Islet of Langerhans (tissue), 1 donor: Measurements from ENCODE around the gene SCARB1.
"Not testable (repeated sequence)": the region's sequence is repeated elsewhere in the genome, so short reads cannot be mapped to it uniquely, and the experiment has no call there.

Experiments
- FAIRE-seq: peaks from one replicate; lab custom pipeline; 2011; peaks lifted over from hg19 to GRCh38; lab: Jason Lieb, UNC

SCARB1 gene, protein sequence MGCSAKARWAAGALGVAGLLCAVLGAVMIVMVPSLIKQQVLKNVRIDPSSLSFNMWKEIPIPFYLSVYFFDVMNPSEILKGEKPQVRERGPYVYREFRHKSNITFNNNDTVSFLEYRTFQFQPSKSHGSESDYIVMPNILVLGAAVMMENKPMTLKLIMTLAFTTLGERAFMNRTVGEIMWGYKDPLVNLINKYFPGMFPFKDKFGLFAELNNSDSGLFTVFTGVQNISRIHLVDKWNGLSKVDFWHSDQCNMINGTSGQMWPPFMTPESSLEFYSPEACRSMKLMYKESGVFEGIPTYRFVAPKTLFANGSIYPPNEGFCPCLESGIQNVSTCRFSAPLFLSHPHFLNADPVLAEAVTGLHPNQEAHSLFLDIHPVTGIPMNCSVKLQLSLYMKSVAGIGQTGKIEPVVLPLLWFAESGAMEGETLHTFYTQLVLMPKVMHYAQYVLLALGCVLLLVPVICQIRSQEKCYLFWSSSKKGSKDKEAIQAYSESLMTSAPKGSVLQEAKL

DNA sequence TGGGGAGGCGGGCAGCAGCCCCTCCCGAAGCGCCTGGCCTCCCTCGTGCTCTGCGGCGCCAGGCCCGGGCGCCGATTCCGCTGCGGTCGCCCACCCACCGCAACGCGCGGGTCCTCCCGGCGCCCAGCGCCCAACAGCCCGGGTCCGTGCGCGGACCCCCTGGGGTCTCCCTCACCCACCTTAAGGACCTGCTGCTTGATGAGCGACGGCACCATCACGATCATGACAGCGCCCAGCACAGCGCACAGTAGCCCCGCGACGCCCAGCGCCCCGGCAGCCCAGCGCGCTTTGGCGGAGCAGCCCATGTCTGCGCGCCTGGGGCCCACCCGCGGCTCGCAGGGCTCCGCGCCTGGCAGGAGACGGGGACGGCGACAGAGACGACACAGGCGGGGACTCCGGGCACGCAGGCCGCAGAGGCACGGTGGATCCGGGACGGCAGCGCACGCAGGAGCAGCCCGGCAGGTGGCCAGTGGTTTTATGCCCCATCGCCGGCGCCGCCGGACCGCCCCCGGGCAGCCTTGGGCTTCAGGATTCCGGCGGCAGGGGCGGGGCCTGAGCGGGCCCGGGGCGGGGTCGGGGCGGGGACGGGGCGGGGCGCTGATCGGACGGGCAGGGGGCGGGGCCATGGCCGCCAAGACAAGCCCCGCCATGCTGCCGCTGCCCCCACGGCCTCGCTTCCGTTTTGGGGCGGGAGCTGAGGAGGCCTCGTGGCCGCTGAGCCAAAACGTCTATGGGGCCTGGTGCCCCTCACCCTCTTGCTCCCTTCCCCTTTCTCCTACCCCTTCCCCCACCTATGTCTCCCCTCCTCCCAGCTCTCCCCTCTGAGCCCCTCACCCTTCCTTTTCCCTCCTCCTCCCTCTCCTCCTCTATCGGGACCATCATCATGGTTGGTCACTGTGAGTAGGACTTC lies at the start of gene SCARB1:
Gene SCARB1 (minus strand): TSS at position 449 of the 910 bp plus-strand sequence. CDS start 144 bp downstream, at position 305.
- no peak for FAIRE-seq

DNA sequence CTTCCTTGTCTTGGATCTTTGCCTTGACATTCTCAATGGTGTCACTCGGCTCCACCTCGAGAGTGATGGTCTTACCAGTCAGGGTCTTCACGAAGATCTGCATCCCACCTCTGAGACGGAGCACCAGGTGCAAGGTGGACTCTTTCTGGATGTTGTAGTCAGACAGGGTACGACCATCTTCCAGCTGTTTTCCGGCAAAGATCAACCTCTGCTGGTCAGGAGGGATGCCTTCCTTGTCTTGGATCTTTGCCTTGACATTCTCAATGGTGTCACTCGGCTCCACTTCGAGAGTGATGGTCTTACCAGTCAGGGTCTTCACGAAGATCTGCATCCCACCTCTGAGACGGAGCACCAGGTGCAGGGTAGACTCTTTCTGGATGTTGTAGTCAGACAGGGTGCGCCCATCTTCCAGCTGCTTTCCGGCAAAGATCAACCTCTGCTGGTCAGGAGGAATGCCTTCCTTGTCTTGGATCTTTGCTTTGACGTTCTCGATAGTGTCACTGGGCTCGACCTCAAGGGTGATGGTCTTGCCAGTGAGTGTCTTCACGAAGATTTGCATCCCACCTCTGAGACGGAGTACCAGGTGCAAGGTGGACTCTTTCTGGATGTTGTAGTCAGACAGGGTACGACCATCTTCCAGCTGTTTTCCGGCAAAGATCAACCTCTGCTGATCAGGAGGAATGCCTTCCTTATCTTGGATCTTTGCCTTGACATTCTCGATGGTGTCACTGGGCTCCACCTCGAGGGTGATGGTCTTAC lies 49.0 kb upstream of the SCARB1 start:
- not testable (repeated sequence) for FAIRE-seq

DNA sequence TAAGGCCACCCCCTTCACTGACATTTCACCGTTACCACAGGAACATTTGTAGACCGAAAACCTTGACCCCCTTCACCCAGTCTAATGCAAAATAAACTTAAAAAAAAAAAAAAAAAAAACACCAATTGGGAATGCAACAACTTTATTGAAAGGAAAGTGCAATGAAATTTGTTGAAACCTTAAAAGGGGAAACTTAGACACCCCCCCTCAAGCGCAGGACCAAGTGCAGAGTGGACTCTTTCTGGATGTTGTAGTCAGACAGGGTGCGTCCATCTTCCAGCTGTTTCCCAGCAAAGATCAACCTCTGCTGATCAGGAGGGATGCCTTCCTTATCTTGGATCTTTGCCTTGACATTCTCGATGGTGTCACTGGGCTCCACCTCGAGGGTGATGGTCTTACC lies 47.9 kb upstream of the SCARB1 start:
- not testable (repeated sequence) for FAIRE-seq

DNA sequence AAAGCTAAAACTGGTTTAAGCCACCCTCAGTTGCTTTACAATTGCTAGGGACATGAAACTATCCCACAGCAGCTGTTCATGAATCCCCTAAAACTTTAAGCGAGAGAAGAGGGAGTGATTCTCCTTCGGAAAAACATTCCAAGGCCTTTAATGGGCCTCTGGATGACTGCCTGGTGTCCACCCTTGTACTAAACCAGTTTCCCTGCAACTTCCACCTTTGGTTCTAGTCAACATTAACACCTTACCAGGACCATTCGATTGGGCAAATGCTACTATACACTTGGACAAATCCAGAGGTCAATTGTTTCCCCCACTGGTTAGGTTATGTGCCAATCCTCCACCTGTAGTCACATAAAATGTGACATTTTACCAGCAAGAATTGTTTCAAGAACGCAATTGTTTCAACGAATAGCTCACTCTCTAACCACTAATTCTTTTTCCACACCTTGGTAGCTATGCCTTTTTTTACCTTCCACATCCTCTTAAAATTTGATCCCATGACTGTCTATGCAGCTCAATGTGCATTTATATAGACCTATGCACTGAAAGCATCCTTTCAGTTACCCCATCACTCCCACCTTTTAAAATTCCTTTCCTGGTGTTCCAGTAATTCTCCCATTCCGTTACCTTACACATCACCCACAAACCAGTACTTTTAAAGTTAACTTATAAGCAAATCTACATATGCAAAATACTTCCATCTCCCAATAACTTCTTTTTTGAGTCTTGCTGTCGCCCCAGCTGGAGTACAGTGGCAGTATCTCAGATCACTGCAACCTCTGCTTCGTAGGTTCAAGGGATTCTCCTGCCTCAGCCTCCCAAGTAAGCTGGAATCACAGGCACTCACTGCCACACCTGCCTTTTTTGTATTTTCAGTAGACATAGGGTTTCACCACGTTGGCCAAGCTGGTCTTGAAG lies 47.2 kb upstream of the SCARB1 start:
- no peak for FAIRE-seq

DNA sequence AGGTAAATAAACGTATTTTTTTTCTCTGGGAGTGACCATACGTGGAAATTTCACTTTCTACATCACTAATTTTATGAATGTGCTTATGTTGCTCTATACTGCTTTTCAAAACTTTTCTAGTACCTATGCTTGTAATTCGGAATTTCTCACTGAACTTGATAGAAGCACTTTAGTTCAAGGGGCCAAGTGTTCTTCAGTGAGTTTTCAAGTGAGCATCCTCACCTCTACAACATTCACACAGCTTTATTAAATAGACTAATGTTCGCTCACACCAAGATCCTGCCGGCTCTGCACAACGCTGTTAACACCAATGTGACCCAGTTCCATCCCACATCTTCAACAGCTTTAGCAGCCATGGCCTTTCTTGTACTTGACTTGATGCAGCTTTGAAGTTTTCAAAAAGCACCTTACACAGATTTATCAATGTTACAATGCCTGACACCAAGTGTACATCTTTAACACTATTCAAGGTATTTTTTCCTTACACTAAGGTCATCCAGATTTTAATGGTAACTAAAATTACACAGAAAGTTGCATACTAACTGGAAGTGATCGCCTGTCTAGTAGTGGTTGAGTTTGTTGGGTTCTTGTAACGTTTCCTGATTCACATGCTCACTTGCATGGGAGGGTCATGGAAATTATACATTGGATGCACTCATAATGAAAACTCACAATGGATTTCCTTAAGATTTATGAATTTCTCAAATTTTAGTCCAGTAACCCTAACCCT lies 46.3 kb upstream of the SCARB1 start:
- FAIRE-seq = no peak

DNA sequence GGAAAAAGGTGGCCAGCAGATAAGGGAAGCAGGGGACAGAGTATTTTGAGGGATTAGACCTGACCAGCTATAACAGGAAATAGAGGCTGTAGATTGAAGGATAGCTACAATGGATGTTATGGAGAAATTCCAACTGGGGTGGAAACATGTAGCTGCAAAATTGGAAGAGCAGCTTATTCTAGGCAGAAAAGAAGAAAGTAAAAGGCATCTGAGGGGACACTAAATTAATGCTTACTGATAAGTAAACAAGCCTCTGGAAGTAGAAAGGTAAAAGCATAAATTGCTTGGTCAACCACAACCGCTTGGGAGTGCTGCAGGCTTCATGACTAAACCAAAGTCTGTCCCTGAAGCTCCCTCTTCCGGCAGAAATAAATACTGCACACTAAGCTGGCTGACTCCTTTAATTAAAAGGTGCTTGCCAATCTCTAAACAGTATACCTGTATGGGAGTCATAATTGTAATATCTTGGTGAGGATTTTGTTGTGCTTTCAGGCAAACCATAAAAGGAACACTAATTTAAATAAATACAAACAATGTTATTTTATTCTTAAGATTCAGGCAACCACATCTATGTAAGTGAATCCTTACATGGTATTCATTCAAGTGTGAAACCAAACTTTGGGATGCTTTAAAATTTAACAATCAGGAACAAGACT lies 43.1 kb upstream of the SCARB1 start:
- FAIRE-seq = peak; percentile 80

DNA sequence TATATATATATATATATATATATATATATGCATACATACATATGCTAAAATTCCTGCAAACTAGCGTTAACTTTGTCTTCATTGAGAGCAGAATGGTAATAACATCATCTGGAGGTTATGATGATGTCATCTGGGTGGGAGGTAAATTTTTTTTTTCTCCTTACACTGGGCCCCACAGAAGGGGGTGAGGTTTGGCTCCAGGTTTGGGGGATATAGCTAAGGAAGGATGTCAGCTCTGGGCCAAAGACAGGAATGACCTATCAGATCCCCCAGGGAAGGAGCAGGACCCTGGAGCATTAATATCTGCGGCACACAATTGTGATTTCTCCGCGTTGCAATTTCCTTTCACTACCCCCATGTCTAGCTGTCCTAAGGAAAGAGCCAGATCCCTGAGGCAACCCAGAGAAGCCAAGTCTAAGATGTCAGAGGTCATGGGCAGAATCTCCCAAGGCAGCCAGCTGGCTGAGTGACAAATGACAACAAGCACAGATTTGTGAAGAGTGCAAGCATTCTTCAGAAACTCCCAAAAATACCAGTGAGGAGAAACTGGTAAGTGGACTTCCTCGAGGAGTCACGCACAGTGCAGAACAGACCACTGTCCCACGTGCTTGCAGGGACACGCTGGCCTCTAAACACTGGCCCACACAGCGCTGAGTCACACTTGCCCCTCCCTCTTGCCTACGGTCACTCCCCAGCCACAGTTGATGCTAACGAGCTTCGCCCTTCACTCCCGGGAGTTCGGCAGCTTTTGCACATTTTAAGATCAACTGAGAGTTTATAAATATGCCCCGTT lies 40.8 kb upstream of the SCARB1 start:
- FAIRE-seq = no peak

DNA sequence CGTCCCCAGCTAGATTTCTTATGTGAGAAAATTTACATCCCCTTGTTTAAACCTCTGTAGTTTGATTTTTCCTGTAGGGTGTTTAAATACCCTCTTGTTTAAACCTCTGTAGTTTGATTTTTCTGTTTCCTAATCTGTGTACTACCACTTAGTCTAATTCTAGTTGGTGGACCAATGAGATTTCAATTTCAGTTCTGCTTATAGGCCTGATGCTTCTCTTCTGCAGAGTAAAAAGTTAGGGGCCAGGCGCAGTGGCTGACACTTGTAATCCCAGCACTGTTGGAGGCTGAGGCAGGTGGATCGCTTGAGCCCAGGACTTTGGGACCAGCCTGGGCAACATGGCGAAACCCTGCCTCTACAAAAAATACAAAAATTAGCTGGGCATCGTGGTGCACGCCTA lies 39.3 kb upstream of the SCARB1 start:
- no peak for FAIRE-seq

DNA sequence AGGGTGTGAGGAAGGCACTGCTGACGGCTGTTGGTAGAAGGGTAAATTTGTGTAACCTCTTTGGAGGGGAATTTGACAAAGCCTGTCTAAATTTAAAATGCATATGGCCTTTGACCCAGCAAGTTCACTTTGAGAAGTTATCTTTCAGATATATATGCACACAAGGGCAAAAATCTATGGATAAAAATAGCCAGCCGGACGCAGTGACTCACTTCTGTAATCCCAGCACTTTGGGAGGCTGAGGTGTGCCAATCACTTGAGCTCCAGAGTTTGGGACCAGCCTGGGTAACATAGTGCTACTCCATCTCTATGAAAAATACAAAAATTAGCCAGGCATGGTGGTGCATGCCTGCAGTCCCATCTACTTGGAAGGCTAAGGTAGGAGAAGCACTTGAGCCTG lies 37.3 kb upstream of the SCARB1 start:
- FAIRE-seq = no peak

DNA sequence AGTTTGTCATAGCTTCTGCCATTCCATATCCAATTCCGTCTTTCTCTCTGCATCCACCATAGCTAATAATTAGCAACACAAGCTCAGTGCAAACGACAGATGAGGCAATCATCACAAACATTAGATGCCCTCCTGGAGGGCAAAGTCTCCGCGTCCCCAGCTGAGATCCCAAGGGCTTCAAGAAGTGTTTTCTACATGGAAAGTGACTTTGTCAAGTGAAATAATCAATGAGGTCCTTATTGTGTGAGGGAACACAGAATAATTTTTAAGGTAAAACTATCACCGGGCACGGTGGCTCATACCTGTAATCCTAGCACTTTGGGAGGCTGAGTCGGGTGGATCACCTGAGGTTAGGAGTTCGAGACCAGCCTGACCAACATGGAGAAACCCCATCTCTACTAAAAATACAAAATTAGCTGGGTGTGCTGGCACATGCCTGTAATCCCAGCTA lies 36.7 kb upstream of the SCARB1 start:
- not testable (repeated sequence) for FAIRE-seq

DNA sequence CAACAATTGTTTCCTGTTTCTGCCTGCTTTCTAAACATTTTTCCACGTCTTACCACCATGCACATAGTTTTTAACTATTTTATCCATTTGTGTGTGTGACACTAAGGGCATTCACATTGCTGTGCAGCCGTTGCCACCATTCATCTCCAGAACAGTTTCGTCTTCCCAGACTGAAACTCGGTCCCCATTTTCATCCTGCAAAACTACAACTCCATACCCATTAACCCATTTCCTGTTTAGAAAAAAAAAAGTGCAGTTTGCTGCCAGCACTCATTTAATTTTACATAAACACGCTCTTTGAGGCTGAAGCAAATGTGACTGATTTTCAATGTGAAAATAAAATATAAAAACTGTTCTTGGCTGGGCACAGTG lies 35.2 kb upstream of the SCARB1 start:
- no peak for FAIRE-seq

DNA sequence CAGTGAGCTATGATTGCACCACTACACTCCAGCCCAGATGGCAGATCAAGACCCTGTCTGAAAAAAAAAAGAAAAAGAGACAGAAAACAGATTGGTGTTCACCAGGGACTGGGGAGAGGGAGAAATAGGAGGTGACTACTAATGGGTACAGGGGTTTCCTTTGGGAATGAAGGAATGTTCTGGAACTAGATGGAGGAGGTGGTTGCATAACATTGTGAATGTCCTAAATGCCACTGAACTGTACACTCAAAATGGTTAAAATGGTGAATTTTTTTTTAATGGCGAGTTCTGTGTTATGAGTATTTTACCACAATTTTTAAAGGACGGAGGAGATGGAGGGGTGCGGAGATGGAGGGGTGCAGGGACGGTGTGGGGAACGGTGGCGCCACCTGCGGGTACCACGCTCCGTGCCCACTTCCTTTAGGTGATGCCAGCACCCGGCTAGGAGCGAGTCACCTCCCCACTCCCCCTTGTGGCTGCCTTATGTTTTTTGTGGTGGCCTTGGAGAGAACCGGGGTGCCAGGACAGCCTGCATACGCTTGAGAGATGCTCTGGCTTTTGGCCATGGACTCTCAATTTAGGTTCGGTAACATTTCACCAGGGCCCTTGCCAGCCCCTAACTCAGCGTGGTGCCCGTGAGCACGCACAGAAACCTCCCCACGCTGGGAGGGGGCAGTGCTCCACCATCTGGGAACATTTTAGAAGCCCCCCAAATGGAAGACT lies 34.7 kb upstream of the SCARB1 start:
- FAIRE-seq = no peak

DNA sequence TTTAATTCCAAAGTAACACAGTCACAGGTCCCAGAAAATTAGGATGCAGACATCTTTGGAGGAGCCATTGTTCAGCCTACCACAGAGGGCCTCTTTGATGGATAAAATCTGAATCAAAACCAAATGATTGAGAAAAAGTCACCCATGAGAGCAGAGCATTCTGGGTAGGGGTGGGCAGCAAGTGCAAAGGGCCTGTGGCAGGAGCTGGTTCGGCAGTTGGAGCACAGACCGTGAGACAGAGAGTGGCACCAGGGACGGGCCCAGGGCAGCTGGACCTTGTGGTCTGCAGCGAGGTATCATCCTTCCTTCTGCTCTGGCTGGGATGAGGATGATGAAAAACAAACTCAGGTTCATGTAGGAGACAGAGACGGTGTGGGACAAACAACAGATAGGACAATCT lies 32.8 kb upstream of the SCARB1 start:
- FAIRE-seq = no peak

DNA sequence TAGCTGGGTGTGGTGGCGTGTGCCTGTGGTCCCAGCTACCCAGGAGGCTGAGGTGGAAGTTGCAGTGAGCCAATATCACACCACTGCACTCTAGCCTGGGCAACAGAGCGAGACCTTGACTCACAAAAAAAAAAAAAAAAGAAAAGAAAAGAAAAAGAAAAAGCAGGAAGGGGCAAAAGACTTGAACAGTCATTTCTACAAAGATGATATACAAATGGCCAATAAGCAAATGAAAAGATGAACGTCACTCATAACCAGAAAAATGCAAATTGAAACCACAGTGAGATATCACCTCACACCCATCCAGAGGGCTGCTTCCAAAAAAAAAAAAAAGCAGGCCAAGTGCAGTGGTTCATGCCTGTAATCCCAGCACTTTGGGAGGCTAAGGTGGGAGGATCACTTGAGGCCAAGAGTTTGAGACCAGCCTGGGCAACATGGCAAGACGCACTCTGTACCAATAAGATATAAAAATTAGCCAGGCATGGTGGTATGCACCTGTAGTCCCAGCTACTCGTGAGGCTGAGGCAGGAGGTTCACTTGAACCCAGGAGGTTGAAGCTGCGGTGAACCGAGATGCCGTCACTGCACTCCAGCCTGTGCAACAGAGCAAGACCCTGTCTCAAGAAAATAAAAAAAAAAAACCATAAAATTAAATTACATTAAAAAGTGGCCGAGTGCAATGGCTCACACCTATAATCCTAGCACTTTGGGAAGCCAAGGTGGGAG lies 30.3 kb upstream of the SCARB1 start:
- no peak for FAIRE-seq

DNA sequence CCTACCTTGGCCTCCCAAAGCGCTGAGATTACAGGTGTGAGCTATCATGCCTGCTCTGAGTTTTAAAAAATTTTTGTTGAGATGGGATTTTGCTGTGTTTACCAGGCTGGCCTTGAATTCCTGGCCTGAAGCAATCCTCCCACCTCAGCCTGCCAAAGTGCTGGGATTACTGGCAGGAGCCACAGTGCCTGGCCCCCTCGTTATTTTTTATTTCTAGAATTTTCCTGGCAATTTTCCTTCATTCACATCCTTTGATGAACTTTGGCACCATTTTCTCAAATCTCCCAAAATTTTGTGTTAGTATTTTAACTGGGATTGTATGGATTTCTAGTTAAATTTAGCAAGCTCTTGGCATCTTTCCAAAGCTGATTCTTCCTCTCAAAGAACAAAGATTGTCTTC lies 24.6 kb upstream of the SCARB1 start:
- FAIRE-seq = no peak

DNA sequence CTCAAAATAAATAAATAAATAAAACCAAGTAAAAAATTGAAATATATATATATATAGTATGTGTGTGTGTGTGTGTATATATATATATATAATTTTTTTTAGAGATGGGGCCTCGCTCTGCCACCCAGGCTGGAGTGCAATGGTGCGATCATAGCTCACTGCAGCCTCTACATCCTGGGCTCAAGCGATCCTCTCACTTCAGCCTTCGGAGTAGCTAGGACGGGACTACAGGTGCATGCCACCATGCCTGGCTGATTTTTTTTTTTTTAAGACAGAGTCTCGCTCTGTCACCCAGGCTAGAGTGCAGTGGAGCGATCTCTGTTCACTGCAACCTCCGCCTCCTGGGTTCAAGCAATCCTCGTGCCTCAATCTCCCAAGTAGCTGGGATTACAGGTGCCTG lies 24.1 kb upstream of the SCARB1 start:
- not testable (repeated sequence) for FAIRE-seq

DNA sequence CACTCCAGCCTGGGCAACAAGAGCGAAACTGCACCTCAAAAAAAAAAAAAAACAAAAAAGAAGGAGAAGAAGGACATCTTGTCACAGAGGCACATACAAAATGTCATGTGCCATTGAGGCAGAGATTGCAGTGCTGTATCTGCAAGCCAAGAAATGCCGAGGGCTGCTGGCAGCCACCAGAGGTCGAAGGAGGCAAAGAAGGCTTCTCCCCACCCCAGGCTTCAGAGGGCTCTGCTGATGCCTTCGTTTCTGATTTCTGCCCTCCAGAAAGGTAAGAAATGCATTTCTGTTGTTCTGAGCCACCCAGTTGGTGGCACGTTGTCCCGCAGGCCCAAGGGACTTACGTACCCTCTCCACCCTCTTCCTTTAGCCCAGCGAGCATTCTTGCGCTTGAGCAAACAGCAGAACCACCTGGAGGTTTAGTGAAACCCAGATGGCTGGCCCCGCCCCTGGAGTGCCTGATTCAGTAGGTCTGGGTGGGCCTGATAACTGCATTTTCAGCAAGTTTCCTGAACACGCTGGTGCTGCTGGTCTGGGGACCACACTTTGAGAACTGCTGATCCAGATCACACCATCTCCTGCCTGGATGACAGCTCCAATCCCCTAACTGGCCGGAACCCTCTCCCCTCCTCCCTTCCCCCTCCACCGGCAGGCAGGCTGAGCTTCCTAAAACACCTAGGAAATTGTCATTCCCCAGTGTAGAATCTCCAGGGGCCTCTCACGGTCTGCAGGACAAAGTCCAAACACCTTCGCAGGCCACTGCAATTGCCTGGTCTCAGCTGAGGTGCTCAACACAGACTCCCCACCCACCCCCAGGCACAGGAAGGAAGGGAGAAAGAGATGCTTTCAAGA lies 21.1 kb upstream of the SCARB1 start:
- no peak for FAIRE-seq
